Spleen (tissue), 11 donors: Measurements from ENCODE around the gene KCNE1. TPM values are rescaled to one million over a fixed set of nuclear protein-coding genes. Genes with fewer than 3 reads are reported as not detected.
"Not testable (repeated sequence)": the region's sequence is repeated elsewhere in the genome, so short reads cannot be mapped to it uniquely, and the experiment has no call there.

Experiments
- DNase-seq: peaks from one replicate; pipeline ENCODE4 v3.0.0-alpha.2; 2020
- H3K27ac ChIP-seq, 8 donors: fragments of 200-600 bp; sonication (generic) in 7 of 8; 1 replicate in 4 of 8; 2 replicates in 4 of 8; pipeline versions ENCODE4 v1.5.0 to v1.8.0; 2016 to 2021; ENCODE audit warnings: inconsistent platforms in 4 of 8, mild to moderate bottlenecking in 4 of 8, moderate library complexity in 1 of 8
- H3K27me3 ChIP-seq, 7 donors: fragments of 200-600 bp; sonication (generic) in 6 of 7; replicated peaks in 1 of 7; 1 replicate in 4 of 7; 2 replicates in 3 of 7; pipeline versions ENCODE4 v1.5.0 to v1.8.0; 2016 to 2021; ENCODE audit warnings: inconsistent platforms in 3 of 7, mild to moderate bottlenecking in 1 of 7
- H3K36me3 ChIP-seq, 6 donors: fragments of 200-600 bp; sonication (generic) in 5 of 6; 1 replicate in 4 of 6; 2 replicates in 2 of 6; pipeline versions ENCODE4 v1.5.0 to v1.8.0; 2016 to 2021; ENCODE audit warnings: inconsistent platforms in 2 of 6
- H3K4me1 ChIP-seq, 6 donors: fragments of 200-600 bp; sonication (generic) in 5 of 6; 1 replicate in 3 of 6; 2 replicates in 3 of 6; pipeline versions ENCODE4 v1.5.0 to v1.8.0; 2016 to 2021; ENCODE audit warnings: inconsistent platforms in 3 of 6
- H3K4me3 ChIP-seq, 8 donors: fragments of 200-600 bp; sonication (generic) in 7 of 8; 1 replicate in 4 of 8; 2 replicates in 4 of 8; pipeline versions ENCODE4 v1.5.0 to v1.8.0; 2016 to 2021; ENCODE audit warnings: inconsistent platforms in 4 of 8, mild to moderate bottlenecking in 4 of 8, moderate library complexity in 2 of 8
- H3K9me3 ChIP-seq, 8 donors: fragments of 200-600 bp; sonication (generic) in 7 of 8; 1 replicate in 4 of 8; 2 replicates in 4 of 8; pipeline versions ENCODE4 v1.5.0 to v1.8.0; 2016 to 2021; ENCODE audit warnings: inconsistent platforms in 4 of 8
- WGBS, 5 donors: extraction: QIAGEN DNeasy Blood & Tissue Kit in 3 of 5; methylation state at CpG; one replicate each; pipeline versions ENCODE4 v1.1.5 to v1.1.7; 2013 to 2018; 5-methylcytosine and 5-hydroxymethylcytosine counted together
- intact Hi-C: fragments of 100-400 bp; cut with DNase I; formaldehyde crosslinking; loops from one replicate; pipeline ENCODE4 v1.15.0; 2023; ENCODE audit warnings: low total_unique reads
- polyA plus RNA-seq, 3 donors: library from polyadenylated mRNA; stranded (reverse); fragments of 200-250 nt; gene quantifications; one replicate each; pipeline ENCODE4 v1.2.1, GENCODE V29; 2013
- small RNA-seq, 4 donors: library from RNA; depleted of rRNA; stranded (forward); fragments of <200 nt; gene quantifications; one replicate each; pipeline ENCODE3, GENCODE V24; 2016
- total RNA-seq, 7 donors: library from RNA; depleted of rRNA in 3 of 7; stranded (reverse); fragments of >200 nt in 3 of 7; fragmentation: NEBNext Ultra II Directional in 4 of 7; extraction: Animal tissue kit (Norgen Biotek cat#: 25700) in 4 of 7; gene quantifications; one replicate each; pipeline versions ENCODE4 v1.1.0 to v1.2.1, GENCODE V29; 2016 to 2021
- donor health status: healthy with polysubstance abuse.
- donor health status: DM: no; HTN: no; CAD: no; lungs with moderate emphysema.
- donor health status: DM: no; HTN: no; CAD: no.
- donor health status: Bipolar disorder and iron deficiency.
- donor health status: healthy.
- donor health status: DM: no; HTN: no; CAD: no.
- donor health status: DM: yes; HTN: yes; CAD: no.

KCNE1 gene
- total and polyA plus RNA-seq, 10 donors = 0.30 to 50.2 (median 8.1) TPM

- no CpG with 5 or more reads among the region's 2 CpGs for WGBS, 5 donors
- H3K4me1 ChIP-seq, DNase-seq, H3K4me3 ChIP-seq, H3K9me3 ChIP-seq, intact Hi-C loops, H3K27ac ChIP-seq, H3K27me3 ChIP-seq, H3K36me3 ChIP-seq: not testable (repeated sequence)
Observed at GRCh38 chr21:34405686-34406085, 106.3 kb downstream of the KCNE1 start.

DNA sequence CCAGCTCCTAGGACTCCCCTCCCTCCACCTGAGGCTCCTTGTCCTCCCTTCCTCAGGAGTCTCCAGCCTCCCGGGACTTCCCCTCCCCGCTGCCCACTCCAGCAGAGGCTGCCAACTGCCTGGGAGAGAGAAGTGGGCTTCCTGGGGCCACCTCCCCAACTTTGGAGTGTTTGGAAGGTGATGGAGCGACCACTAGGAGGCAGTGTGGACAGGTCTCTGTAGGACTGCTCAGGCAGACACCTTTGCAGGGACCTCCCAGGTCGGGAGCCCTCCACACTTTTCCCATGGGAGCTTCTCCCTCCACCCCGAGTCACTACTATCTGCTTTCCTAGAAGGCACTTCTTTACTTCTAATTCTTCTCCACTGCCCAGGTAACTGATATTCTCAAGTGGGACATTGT, 107.3 kb downstream of the KCNE1 start:
- DNase-seq, H3K27me3 ChIP-seq, H3K9me3 ChIP-seq, intact Hi-C loops, H3K36me3 ChIP-seq, H3K4me3 ChIP-seq, H3K27ac ChIP-seq, H3K4me1 ChIP-seq: not testable (repeated sequence)
- WGBS, 5 donors = no CpG with 5 or more reads among the region's 5 CpGs

- H3K4me3 ChIP-seq, H3K27ac ChIP-seq, H3K4me1 ChIP-seq, H3K27me3 ChIP-seq, H3K9me3 ChIP-seq, DNase-seq, intact Hi-C loops, H3K36me3 ChIP-seq: not testable (repeated sequence)
- no CpG with 5 or more reads among the region's 5 CpGs for WGBS, 5 donors
Observed at GRCh38 chr21:34400522-34400921, 111.5 kb downstream of the KCNE1 start.

Small RNA genes within 50 kb of the gene (small RNA-seq; reads per million reads assigned to genes)
- 0 reads per million in 4 donors for gene RF00614

Other genes with a start within 250 kb of the KCNE1 start
- gene KCNE2, start 148.2 kb downstream of the KCNE1 start, total RNA-seq = not detected
- under 1 TPM in 1 of 3 donors, not detected in 2; 0.13 TPM for gene KCNE2, start 148.2 kb downstream of the KCNE1 start, polyA plus RNA-seq
- 10 to 100 TPM in 4 of 7 donors, 1 to 10 TPM in 3; 5.2 to 18.9 (median 12.1) TPM for gene SMIM11, start 136.7 kb downstream of the KCNE1 start, total RNA-seq
- gene SMIM11, start 136.7 kb downstream of the KCNE1 start, polyA plus RNA-seq = 1 to 10 TPM; 3.7 to 7.5 (median 4.4) TPM
- 1 to 10 TPM in 1 of 7 donors, under 1 TPM in 1, not detected in 5; 0.66 to 1.3 TPM for gene SMIM34, start 88.3 kb downstream of the KCNE1 start, total RNA-seq
- not detected for gene SMIM34, start 88.3 kb downstream of the KCNE1 start, polyA plus RNA-seq
- 10 to 100 TPM; 14.0 to 28.6 (median 14.8) TPM for gene RCAN1, start 102.9 kb upstream of the KCNE1 start, total RNA-seq
- 10 to 100 TPM in 1 of 3 donors, 1 to 10 TPM in 2; 5.3 to 15.9 (median 8.1) TPM for gene RCAN1, start 102.9 kb upstream of the KCNE1 start, polyA plus RNA-seq
- 1 to 10 TPM in 5 of 7 donors, under 1 TPM in 2; 0.93 to 1.9 (median 1.3) TPM for gene CLIC6, start 156.8 kb upstream of the KCNE1 start, total RNA-seq
- gene CLIC6, start 156.8 kb upstream of the KCNE1 start, polyA plus RNA-seq = 1 to 10 TPM; 1.1 to 1.8 (median 1.1) TPM